CD8-positive, alpha-beta memory T cell (primary cell): Measurements from ENCODE around the gene IQCM. TPM values are rescaled to one million over a fixed set of nuclear protein-coding genes. Genes with fewer than 3 reads are reported as not detected.

Experiments used
- CTCF ChIA-PET: fragments of 350-600 bp; sonication (Branson Sonifier 250); formaldehyde crosslinking; loops from one replicate; lab custom pipeline; 2021; ENCODE audit warnings: antibody characterized with exemption; lab: Charles Lee
- POLR2A ChIA-PET: fragments of 350-600 bp; sonication (Branson Sonifier 250); formaldehyde crosslinking; loops from one replicate; lab custom pipeline; 2021; ENCODE audit warnings: antibody characterized with exemption; lab: Charles Lee
- DNase-seq, 5 donors: peaks; one replicate each; pipeline versions ENCODE4 v3.0.0 to v3.0.0-alpha.2; 2020 to 2022; ENCODE audit warnings: mixed read lengths in 1 of 5
- H3K27ac ChIP-seq: one replicate; pipeline ENCODE4 v1.7.0; 2013; ENCODE audit warnings: low read depth, mild to moderate bottlenecking, low read length, moderate library complexity
- H3K27me3 ChIP-seq: 2 replicates; pipeline ENCODE4 v1.7.0; 2013; ENCODE audit warnings: low read length, mild to moderate bottlenecking; ENCODE audit not compliant: insufficient read depth, poor library complexity, severe bottlenecking
- H3K36me3 ChIP-seq: 2 replicates; pipeline ENCODE4 v1.7.0; 2013; ENCODE audit warnings: mild to moderate bottlenecking, low read length, moderate library complexity; ENCODE audit not compliant: insufficient read depth
- H3K4me1 ChIP-seq: 2 replicates; pipeline ENCODE4 v1.7.0; 2013; ENCODE audit warnings: mild to moderate bottlenecking, low read length, moderate library complexity; ENCODE audit not compliant: insufficient read depth
- H3K4me3 ChIP-seq: 2 replicates; pipeline ENCODE4 v1.7.0; 2013; ENCODE audit warnings: mild to moderate bottlenecking, low read length
- H3K9me3 ChIP-seq: 2 replicates; pipeline ENCODE4 v1.7.0; 2013; ENCODE audit warnings: mild to moderate bottlenecking, low read length
- H3K27ac Mint-ChIP-seq, 8 donors: one replicate each; pipeline ENCODE4 v1.8.0; 2020 to 2021; ENCODE audit warnings: mixed read lengths in 8 of 8, mild to moderate bottlenecking in 6 of 8, inconsistent platforms in 3 of 8, moderate library complexity in 3 of 8
- H3K27me3 Mint-ChIP-seq, 2 donors: one replicate each; pipeline ENCODE4 v1.8.0; 2020 to 2021; ENCODE audit warnings: mixed read lengths in 2 of 2, mild to moderate bottlenecking in 1 of 2, moderate library complexity in 1 of 2
- H3K36me3 Mint-ChIP-seq, 3 donors: one replicate each; pipeline ENCODE4 v1.8.0; 2020 to 2021; ENCODE audit warnings: mixed read lengths in 3 of 3, inconsistent platforms in 1 of 3, mild to moderate bottlenecking in 1 of 3
- H3K4me1 Mint-ChIP-seq, 3 donors: one replicate each; pipeline ENCODE4 v1.8.0; 2020 to 2021; ENCODE audit warnings: mixed read lengths in 3 of 3, inconsistent platforms in 1 of 3, mild to moderate bottlenecking in 1 of 3
- H3K4me3 Mint-ChIP-seq, 7 donors: one replicate each; pipeline ENCODE4 v1.8.0; 2020 to 2021; ENCODE audit warnings: mixed read lengths in 7 of 7, mild to moderate bottlenecking in 6 of 7, moderate library complexity in 4 of 7, inconsistent platforms in 2 of 7
- H3K9me3 Mint-ChIP-seq, 5 donors: one replicate each; pipeline ENCODE4 v1.8.0; 2020 to 2022; ENCODE audit warnings: mixed read lengths in 5 of 5, mild to moderate bottlenecking in 3 of 5, moderate library complexity in 2 of 5, inconsistent platforms in 1 of 5
- polyA plus RNA-seq: library from polyadenylated mRNA; unstranded; fragments of 300-500 nt; fragmentation: Illumina TruSeq; gene quantifications from one replicate; pipeline ENCODE4 v1.2.3, GENCODE V29; 2021
- total RNA-seq, 2 experiments: library from RNA; stranded (reverse); gene quantifications; one replicate each; pipeline ENCODE4 v1.2.3, GENCODE V29; 2021

IQCM gene
- total and polyA plus RNA-seq, 3 experiments from 2014 or later, result not detected

DNA sequence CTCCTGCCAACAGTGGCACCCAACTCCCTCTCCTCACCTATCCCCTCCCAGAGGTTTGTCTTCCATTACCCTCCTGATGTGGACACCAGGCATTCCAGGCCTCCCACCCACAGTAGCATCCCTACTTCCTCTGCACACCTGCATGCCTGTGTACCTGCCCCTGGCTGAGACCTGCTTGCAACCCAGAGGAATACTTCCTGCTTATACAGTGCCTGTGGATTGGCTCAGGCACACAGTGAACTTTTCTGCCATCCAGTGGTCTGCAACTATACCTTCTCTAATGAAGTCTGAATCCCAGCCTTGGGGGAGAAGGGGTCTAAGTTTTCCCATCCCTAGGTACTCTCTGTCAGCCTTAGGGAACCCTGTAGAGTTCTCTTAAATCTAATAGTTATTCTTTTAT is 169.9 kb downstream of the IQCM start:
- DNase-seq, result no peak
- H3K27ac Mint-ChIP-seq, result no peak overlapping the region
- ChIA-PET CTCF (no interaction called here), POLR2A (no interaction called here)
- no peaks in the 10 kb centered on the region for H3K36me3 Mint-ChIP-seq
- no peak overlapping the region for H3K4me3 ChIP-seq
- H3K27me3 Mint-ChIP-seq, result no peaks in the 10 kb centered on the region
- no peaks in the 10 kb centered on the region for H3K27me3 ChIP-seq
- no peaks in the 10 kb centered on the region for H3K4me1 ChIP-seq
- no peaks in the 10 kb centered on the region for H3K36me3 ChIP-seq
- no peak overlapping the region for H3K4me3 Mint-ChIP-seq
- peaks cover 0 to 11% (median 4%) of the 10 kb centered on the region in 5 donors for H3K9me3 Mint-ChIP-seq
- no peaks in the 10 kb centered on the region for H3K9me3 ChIP-seq
- H3K27ac ChIP-seq, result no peak overlapping the region
- H3K4me1 Mint-ChIP-seq, result no peaks in the 10 kb centered on the region

DNA sequence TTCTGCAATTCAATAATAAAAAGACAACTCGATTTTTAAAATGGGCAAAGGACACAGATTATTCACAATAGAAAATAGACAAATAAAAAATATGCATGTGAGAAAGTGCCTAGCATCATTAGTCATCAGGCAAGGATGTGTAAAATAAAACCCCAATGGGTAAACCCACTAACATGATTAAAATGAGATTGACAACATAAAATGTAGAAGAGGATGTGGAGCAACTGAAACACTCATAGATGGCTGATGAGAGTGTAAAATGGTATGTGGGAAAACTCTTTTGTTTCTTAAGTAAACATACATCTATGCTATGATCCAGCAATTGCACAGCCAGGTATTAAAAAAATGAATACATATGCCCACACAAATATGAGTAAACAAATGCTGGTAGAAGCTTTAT is 177.6 kb downstream of the IQCM start:
- Histone ChIP-seq H3K9me3 (no peaks in the 10 kb centered on the region), H3K4me1 (no peaks in the 10 kb centered on the region), H3K36me3 (no peaks in the 10 kb centered on the region), H3K27me3 (no peaks in the 10 kb centered on the region), H3K4me3 (no peak overlapping the region), H3K27ac (no peak overlapping the region)
- no peaks in the 10 kb centered on the region for H3K36me3 Mint-ChIP-seq
- ChIA-PET POLR2A (no interaction called here), CTCF (no interaction called here)
- no peak overlapping the region for H3K4me3 Mint-ChIP-seq
- peaks cover 0 to 25% (median 5%) of the 10 kb centered on the region in 5 donors for H3K9me3 Mint-ChIP-seq
- no peaks in the 10 kb centered on the region for H3K27me3 Mint-ChIP-seq
- no peak overlapping the region for H3K27ac Mint-ChIP-seq
- DNase-seq, result no peak
- no peaks in the 10 kb centered on the region for H3K4me1 Mint-ChIP-seq

DNA sequence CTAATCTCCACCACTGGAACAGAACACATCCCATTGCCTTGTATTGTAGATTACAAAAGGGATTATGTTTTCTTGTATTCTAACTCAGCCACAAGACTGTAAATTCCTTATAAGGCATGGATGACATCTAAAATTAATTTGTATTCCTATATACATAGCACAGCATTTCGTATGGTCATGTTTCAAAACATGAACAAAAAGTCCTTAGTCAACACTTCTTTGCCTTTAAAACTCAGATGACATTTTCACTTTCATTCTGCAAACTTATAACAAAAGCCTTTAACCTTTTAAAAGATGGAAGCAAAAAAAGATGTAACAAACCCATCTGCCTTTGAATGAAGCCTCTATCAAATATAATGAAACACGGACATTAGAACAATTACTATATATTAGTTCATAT is 181.3 kb downstream of the IQCM start:
- Histone ChIP-seq H3K9me3 (no peaks in the 10 kb centered on the region), H3K36me3 (no peaks in the 10 kb centered on the region), H3K27ac (no peak overlapping the region), H3K4me1 (no peaks in the 10 kb centered on the region), H3K4me3 (no peak overlapping the region), H3K27me3 (no peaks in the 10 kb centered on the region)
- ChIA-PET POLR2A (no interaction called here), CTCF (no interaction called here)
- Mint-ChIP-seq H3K27ac (no peak overlapping the region), H3K27me3 (no peaks in the 10 kb centered on the region), H3K9me3 (peaks cover 1 to 22% (median 5%) of the 10 kb centered on the region in 5 donors), H3K36me3 (no peaks in the 10 kb centered on the region), H3K4me3 (no peak overlapping the region), H3K4me1 (no peaks in the 10 kb centered on the region)
- DNase-seq, result no peak

DNA sequence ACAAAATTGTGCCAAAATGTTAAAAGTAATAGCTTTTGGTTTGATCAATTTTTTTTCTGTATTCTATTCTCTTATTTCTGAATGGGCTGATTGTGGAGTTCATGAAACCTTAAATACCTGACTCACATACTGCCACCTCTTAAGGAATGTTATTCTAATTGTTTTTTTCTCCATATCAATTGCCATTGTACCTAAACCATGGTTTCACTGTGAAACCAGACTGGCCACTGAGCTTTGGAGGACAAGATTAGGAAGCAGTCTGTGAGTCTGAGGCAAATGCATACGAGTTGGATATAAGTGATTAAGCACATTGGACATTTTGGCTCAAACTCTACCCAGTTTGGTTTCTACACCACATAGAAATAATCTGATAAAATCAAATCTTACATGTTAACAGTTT is 184.0 kb downstream of the IQCM start:
- no peaks in the 10 kb centered on the region for H3K36me3 ChIP-seq
- ChIA-PET CTCF (no interaction called here), POLR2A (no interaction called here)
- no peaks in the 10 kb centered on the region for H3K9me3 ChIP-seq
- H3K4me3 ChIP-seq, result no peak overlapping the region
- H3K27ac ChIP-seq, result no peak overlapping the region
- peaks cover 2 to 16% (median 5%) of the 10 kb centered on the region in 5 donors for H3K9me3 Mint-ChIP-seq
- no peak for DNase-seq
- no peaks in the 10 kb centered on the region for H3K27me3 Mint-ChIP-seq
- no peaks in the 10 kb centered on the region for H3K36me3 Mint-ChIP-seq
- no peaks in the 10 kb centered on the region for H3K4me1 Mint-ChIP-seq
- H3K27ac Mint-ChIP-seq, result no peak overlapping the region
- no peaks in the 10 kb centered on the region for H3K27me3 ChIP-seq
- H3K4me3 Mint-ChIP-seq, result no peak overlapping the region
- no peaks in the 10 kb centered on the region for H3K4me1 ChIP-seq

DNA sequence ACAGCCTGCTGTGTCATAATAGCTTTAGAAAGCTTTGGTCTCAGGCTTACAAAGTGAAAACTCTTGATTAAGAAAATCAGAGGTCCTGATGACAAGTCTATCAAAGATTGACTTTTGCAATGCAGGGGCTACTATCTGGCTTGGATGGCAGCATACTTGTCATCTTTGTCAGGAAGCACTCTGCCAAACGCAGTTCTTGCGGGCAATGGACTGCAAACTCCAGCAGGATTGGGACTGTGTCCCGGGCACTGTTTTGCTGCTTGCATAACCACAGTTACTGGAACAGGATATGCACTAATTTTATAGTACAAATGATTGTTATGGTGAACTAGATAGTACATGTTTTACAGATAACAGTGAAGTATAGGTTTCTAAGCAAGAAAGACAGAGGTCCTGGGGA is 185.6 kb downstream of the IQCM start:
- Histone ChIP-seq H3K27me3 (no peaks in the 10 kb centered on the region), H3K36me3 (no peaks in the 10 kb centered on the region), H3K9me3 (no peaks in the 10 kb centered on the region), H3K27ac (no peak overlapping the region), H3K4me3 (no peak overlapping the region), H3K4me1 (no peaks in the 10 kb centered on the region)
- Mint-ChIP-seq H3K27ac (no peak overlapping the region), H3K36me3 (no peaks in the 10 kb centered on the region), H3K9me3 (peaks cover 0 to 16% (median 4%) of the 10 kb centered on the region in 5 donors), H3K4me1 (no peaks in the 10 kb centered on the region), H3K4me3 (no peak overlapping the region), H3K27me3 (no peaks in the 10 kb centered on the region)
- ChIA-PET CTCF (no interaction called here), POLR2A (no interaction called here)
- no peak for DNase-seq

DNA sequence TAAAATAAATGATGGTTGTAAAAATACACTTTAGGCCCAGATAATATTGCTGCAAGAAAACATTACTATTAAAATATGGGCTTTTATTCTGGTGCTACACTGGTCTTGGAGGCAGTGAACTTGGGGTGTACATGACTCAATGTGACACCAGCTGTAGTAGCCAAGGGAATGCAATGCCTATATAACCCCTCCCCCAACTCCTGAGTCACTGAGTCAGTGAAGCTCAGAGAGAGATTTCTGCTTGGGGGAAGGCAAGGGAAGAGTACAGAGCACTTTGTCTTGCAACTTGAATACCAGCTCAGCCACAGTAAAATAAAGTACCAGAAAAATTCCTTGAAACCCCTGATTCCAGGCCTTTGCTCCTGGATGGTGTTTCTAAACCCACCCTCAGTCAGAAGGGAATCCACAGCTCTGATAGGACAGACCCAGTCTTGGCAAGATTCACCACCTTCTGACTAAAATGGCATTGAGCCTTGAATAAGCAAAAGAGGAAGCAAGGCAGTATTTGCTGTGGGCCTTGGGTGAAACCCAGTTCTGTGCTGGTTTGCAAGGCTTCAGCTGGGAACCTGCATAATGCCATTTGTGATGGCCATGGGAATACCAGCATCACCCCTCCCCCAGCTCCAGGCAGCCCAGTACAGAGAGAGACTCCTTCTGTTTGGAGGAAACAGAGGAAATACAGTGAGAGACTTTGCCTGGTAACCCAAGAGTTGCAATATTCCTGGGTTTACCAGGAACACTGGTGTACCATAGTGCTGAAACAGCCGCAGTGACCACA is 209.9 kb downstream of the IQCM start:
- Histone ChIP-seq H3K9me3 (no peaks in the 10 kb centered on the region), H3K4me3 (no peak overlapping the region), H3K36me3 (no peaks in the 10 kb centered on the region), H3K27ac (no peak overlapping the region), H3K27me3 (no peaks in the 10 kb centered on the region), H3K4me1 (no peaks in the 10 kb centered on the region)
- Mint-ChIP-seq H3K9me3 (peaks cover 0 to 15% (median 7%) of the 10 kb centered on the region in 5 donors), H3K27me3 (no peaks in the 10 kb centered on the region), H3K4me1 (no peaks in the 10 kb centered on the region), H3K27ac (no peak overlapping the region), H3K36me3 (no peaks in the 10 kb centered on the region), H3K4me3 (no peak overlapping the region)
- POLR2A ChIA-PET, result no interaction called here
- no peak for DNase-seq
- CTCF ChIA-PET, result no interaction called here

DNA sequence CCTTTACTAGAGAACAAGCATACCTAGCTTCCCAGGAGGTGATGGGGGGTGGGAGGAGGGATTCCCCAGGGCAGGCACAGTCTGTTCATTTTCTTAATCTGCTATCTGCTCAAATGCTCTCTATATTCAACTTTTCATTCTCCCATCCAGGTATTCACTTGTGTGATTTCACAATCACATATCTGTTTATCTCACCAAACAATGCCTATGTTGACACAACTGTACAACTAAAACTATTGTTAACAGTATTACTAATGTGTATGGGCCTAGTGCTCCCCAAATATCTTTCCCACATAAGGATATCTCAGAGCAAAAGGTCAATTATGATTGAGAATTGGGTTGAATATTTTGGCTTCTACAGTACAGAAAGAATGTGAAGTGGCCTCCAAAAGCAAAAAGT is 210.8 kb downstream of the IQCM start:
- H3K4me3 Mint-ChIP-seq, result no peak overlapping the region
- peaks cover 0 to 14% (median 3%) of the 10 kb centered on the region in 5 donors for H3K9me3 Mint-ChIP-seq

DNA sequence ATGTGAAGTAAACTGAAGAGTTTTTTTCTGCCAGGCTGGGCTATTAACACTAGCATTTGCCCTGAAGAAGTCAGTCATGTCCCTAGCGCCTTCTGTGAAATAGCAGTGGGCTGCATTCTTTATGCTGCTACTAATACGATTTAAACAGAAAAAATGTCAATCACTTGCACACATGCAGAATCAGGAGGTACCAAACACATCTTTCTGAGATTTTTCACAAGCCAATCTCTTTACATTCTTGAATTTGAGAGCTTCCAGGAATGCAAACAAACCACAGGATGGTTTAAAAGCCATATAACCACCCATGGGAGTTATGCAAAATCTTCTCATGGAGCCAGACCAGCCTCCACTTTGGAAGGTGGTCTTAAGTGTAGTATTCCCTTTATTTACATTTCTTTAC is 220.1 kb downstream of the IQCM start:
- no peak overlapping the region for H3K27ac Mint-ChIP-seq
- H3K9me3 ChIP-seq, result no peaks in the 10 kb centered on the region
- ChIA-PET POLR2A (no interaction called here), CTCF (no interaction called here)
- H3K4me3 Mint-ChIP-seq, result no peak overlapping the region
- no peaks in the 10 kb centered on the region for H3K4me1 Mint-ChIP-seq
- DNase-seq, result no peak
- H3K36me3 Mint-ChIP-seq, result no peaks in the 10 kb centered on the region
- H3K27ac ChIP-seq, result no peak overlapping the region
- H3K9me3 Mint-ChIP-seq, result peaks cover 3 to 14% (median 9%) of the 10 kb centered on the region in 5 donors
- H3K4me1 ChIP-seq, result no peaks in the 10 kb centered on the region
- H3K4me3 ChIP-seq, result no peak overlapping the region
- no peaks in the 10 kb centered on the region for H3K36me3 ChIP-seq
- H3K27me3 Mint-ChIP-seq, result no peaks in the 10 kb centered on the region
- no peaks in the 10 kb centered on the region for H3K27me3 ChIP-seq

More for the DNA sequence above, 210.8 kb downstream of the IQCM start:
- Mint-ChIP-seq H3K27ac (no peak overlapping the region), H3K27me3 (no peaks in the 10 kb centered on the region), H3K4me1 (no peaks in the 10 kb centered on the region), H3K36me3 (no peaks in the 10 kb centered on the region)
- Histone ChIP-seq H3K4me1 (no peaks in the 10 kb centered on the region), H3K36me3 (no peaks in the 10 kb centered on the region), H3K9me3 (no peaks in the 10 kb centered on the region), H3K27ac (no peak overlapping the region), H3K27me3 (no peaks in the 10 kb centered on the region), H3K4me3 (no peak overlapping the region)
- ChIA-PET CTCF (no interaction called here), POLR2A (no interaction called here)
- DNase-seq, result no peak
